Vagina (tissue), 2 donors: ENCODE results near the gene HOXB5.

Experiments
- POLR2A ChIP-seq, 2 donors: fragments of 450-650 bp; IDR thresholded peaks; one replicate each; pipeline ENCODE4 v1.6.1; 2017; ENCODE audit warnings: antibody characterized with exemption in 2 of 2, mild to moderate bottlenecking in 2 of 2, moderate library complexity in 2 of 2
- POLR2AphosphoS5 ChIP-seq, 2 donors: sonication (generic); formaldehyde crosslinking; IDR thresholded peaks; one replicate each; pipeline ENCODE4 v1.9.0; 2017; ENCODE audit warnings: antibody characterized with exemption in 2 of 2, mild to moderate bottlenecking in 2 of 2, low read depth in 1 of 2; ENCODE audit not compliant: insufficient read depth in 1 of 2
- TF ChIP-seq, protein P1 (sequence below), 3 experiments: fragments of 450-650 bp in 2 of 3; fragments of 200-600 bp in 1 of 3; sonication (generic) in 1 of 3; IDR thresholded peaks; one replicate each; pipeline ENCODE4 v1.5.1; 2017 to 2019; ENCODE audit warnings: antibody characterized with exemption in 3 of 3, mild to moderate bottlenecking in 2 of 3, moderate library complexity in 2 of 3

DNA sequence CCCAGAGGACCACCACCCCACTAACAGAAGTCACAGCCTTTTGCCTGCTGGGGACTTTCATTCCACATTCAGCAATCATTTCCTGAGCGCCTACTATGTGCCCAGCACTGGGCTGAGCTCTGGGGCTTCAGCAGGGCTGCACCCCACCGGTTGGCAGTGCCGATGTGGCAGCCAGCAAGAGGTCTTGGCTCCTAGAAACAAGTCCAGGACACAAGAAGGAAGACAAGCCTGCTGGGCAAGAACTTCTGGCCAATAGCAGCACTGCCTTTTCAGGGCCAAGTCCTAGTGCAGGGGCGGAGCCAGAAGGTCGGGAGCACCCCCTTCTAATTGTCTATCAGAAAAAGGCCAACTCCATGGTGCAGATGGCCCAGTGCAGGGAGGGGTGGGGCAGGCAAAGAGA lies 45.6 kb upstream of the HOXB5 start:
- TF ChIP-seq, protein P1, sequence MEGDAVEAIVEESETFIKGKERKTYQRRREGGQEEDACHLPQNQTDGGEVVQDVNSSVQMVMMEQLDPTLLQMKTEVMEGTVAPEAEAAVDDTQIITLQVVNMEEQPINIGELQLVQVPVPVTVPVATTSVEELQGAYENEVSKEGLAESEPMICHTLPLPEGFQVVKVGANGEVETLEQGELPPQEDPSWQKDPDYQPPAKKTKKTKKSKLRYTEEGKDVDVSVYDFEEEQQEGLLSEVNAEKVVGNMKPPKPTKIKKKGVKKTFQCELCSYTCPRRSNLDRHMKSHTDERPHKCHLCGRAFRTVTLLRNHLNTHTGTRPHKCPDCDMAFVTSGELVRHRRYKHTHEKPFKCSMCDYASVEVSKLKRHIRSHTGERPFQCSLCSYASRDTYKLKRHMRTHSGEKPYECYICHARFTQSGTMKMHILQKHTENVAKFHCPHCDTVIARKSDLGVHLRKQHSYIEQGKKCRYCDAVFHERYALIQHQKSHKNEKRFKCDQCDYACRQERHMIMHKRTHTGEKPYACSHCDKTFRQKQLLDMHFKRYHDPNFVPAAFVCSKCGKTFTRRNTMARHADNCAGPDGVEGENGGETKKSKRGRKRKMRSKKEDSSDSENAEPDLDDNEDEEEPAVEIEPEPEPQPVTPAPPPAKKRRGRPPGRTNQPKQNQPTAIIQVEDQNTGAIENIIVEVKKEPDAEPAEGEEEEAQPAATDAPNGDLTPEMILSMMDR (IDR thresholded peaks at IDR 0.05): no peak
- TF ChIP-seq POLR2A (IDR thresholded peaks at IDR 0.05) (no peak), POLR2AphosphoS5 (IDR thresholded peaks at IDR 0.05; ENCODE audit: insufficient read depth in 1 of 2, low read depth in 1 of 2) (no peak)
